Right atrium auricular region (tissue), 2 donors: ENCODE data around the gene LCOR. TPM values are rescaled to one million over a fixed set of nuclear protein-coding genes. Genes with fewer than 3 reads are reported as not detected.

Source experiments
- DNase-seq: peaks from one replicate; pipeline ENCODE4 v3.0.0-alpha.2; 2019; ENCODE audit warnings: low spot score
- H3K27ac ChIP-seq, 2 donors: fragments of 200-600 bp; sonication (generic); 1 replicate in 1 of 2; 2 replicates in 1 of 2; pipeline ENCODE4 v1.5.1; 2016 to 2019
- H3K27me3 ChIP-seq, 2 donors: fragments of 200-600 bp; sonication (generic); one replicate each; pipeline versions ENCODE4 v1.5.1 to v1.6.0; 2017 to 2019
- H3K36me3 ChIP-seq: fragments of 200-600 bp; sonication (generic); one replicate; pipeline ENCODE4 v1.5.1; 2016
- H3K4me1 ChIP-seq, 2 donors: fragments of 200-600 bp; sonication (generic); one replicate each; pipeline versions ENCODE4 v1.5.1 to v1.6.0; 2017 to 2019
- H3K4me3 ChIP-seq, 2 donors: fragments of 200-600 bp; sonication (generic); 1 replicate in 1 of 2; 2 replicates in 1 of 2; pipeline ENCODE4 v1.5.1; 2017 to 2019; ENCODE audit warnings: mild to moderate bottlenecking in 1 of 2, moderate library complexity in 1 of 2
- H3K9me3 ChIP-seq, 2 donors: fragments of 200-600 bp; sonication (generic); one replicate each; pipeline ENCODE4 v1.5.1; 2019
- CTCF ChIP-seq, 2 donors: fragments of 200-600 bp; sonication (generic); IDR thresholded peaks; one replicate each; pipeline ENCODE4 v1.5.1; 2019; ENCODE audit warnings: antibody characterized with exemption in 2 of 2
- total RNA-seq, 2 donors: library from RNA; depleted of rRNA; stranded (reverse); fragments of >200 nt; gene quantifications; one replicate each; pipeline ENCODE4 v1.1.0, GENCODE V29; 2016

The LCOR gene
- total RNA-seq, 2 donors from 2014 or later: 10.2 to 12.2 TPM

DNA sequence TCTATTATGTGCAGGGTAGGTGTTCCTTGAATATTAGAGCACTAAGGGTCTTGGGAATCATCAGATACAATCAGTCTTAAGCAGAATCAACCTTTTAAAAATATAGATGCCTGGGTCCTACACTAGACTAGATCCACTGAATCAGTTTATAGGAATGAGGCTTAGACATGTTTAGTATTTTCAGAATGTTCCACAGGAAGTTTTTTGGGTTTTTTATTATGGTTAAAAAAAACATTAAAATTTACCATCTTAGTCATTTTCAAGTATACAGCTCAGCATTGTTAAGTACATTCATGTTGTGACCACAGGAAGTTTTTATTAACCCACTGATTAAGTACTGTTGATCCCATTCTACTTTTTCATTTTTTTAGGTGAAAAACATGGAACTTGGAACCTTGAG, 135.7 kb downstream of the LCOR start:
- Histone ChIP-seq H3K4me1 (no peaks in the 10 kb centered on the region), H3K36me3 (no peaks in the 10 kb centered on the region), H3K9me3 (no peaks in the 10 kb centered on the region), H3K27me3 (no peaks in the 10 kb centered on the region), H3K4me3 (no peak overlapping the region), H3K27ac (no peak overlapping the region)
- DNase-seq: no peak
- TF ChIP-seq CTCF (IDR thresholded peaks at IDR 0.05): no peak

DNA sequence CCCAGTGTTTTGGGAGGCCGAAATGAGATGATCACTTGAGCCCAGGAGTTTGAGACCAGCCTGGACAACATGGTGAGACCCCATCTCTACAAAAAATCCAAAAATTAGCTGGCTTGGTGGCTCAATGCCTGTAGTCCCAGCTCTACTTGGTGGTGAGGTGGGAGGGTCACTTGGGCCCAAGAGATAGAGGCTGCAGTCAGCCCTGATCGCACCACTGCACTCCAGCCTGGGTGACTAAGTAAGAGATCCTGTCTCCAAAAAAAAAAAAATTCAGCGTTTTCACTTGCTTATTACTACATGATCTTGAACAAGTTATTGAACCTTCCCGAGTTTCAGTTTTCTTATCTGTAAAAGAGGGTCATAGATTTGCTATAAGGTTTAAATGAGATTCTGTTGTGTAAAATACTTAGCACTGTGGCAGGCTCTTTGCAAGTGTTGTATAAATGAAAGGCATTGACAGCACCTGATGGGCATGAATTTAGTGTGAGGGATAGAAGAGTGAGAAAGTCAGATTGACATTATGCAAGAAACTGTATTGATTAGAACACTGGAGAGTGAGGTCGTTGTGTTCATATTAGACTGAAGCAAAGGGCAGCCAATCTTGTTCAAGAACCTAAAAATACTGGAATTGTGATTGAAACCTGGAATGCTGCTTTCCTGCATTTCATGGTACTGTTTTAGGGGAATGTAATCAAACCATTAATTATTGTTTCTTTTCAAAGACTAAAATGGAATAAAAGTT, 136.8 kb downstream of the LCOR start:
- no peaks in the 10 kb centered on the region for H3K27me3 ChIP-seq
- H3K27ac ChIP-seq: no peak overlapping the region
- no peaks in the 10 kb centered on the region for H3K4me1 ChIP-seq
- no peak overlapping the region for H3K4me3 ChIP-seq
- DNase-seq: no peak
- TF ChIP-seq CTCF (IDR thresholded peaks at IDR 0.05): no peak
- H3K9me3 ChIP-seq: no peaks in the 10 kb centered on the region
- no peaks in the 10 kb centered on the region for H3K36me3 ChIP-seq

DNA sequence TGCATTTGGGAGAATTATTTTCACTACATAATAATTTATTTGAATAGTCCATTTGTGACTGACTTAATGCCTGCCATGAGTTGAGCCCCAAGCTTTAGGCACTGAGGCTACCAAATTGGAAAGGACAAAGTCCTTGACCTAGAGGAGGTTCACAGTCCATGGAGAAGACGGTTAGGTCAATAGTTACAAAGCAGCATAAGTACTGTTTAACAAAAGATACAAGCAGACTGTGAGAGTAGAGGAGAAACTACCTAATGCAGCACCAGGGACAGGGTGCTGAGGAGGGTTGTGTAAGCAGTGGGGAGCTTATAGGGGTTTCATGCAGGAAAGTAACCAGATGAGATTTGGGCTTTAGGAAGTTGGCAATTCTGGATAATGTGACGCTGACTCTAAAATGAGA, 139.2 kb downstream of the LCOR start:
- no peaks in the 10 kb centered on the region for H3K4me1 ChIP-seq

DNA sequence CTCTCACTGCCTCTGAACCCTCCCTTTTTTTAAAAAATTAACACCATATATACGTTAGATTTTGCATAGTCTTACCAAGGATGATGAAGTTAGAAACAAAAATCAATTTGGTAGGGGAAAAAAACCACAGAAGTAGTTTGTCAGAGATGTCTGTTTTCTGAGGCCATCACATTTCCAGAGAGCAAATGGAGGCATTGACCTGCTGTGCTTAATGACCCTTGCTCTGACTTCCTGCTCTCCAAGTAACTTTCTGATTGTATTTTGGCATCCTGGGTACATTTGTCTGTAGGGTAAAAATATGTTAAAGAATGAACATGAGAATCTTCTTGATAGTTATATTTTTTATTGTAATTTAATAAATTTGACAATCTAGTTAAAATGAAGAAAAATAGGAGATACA, 140.2 kb downstream of the LCOR start:
- H3K27me3 ChIP-seq: no peaks in the 10 kb centered on the region
- no peak overlapping the region for H3K27ac ChIP-seq
- DNase-seq: no peak
- no peak for TF ChIP-seq CTCF (IDR thresholded peaks at IDR 0.05)
- no peaks in the 10 kb centered on the region for H3K9me3 ChIP-seq
- H3K36me3 ChIP-seq: no peaks in the 10 kb centered on the region
- no peak overlapping the region for H3K4me3 ChIP-seq
- H3K4me1 ChIP-seq: no peaks in the 10 kb centered on the region

More for the DNA sequence above, 139.2 kb downstream of the LCOR start:
- no peak for DNase-seq
- H3K36me3 ChIP-seq: no peaks in the 10 kb centered on the region
- H3K4me3 ChIP-seq: no peak overlapping the region
- no peak overlapping the region for H3K27ac ChIP-seq
- H3K27me3 ChIP-seq: no peaks in the 10 kb centered on the region
- no peak for TF ChIP-seq CTCF (IDR thresholded peaks at IDR 0.05)
- no peaks in the 10 kb centered on the region for H3K9me3 ChIP-seq

DNA sequence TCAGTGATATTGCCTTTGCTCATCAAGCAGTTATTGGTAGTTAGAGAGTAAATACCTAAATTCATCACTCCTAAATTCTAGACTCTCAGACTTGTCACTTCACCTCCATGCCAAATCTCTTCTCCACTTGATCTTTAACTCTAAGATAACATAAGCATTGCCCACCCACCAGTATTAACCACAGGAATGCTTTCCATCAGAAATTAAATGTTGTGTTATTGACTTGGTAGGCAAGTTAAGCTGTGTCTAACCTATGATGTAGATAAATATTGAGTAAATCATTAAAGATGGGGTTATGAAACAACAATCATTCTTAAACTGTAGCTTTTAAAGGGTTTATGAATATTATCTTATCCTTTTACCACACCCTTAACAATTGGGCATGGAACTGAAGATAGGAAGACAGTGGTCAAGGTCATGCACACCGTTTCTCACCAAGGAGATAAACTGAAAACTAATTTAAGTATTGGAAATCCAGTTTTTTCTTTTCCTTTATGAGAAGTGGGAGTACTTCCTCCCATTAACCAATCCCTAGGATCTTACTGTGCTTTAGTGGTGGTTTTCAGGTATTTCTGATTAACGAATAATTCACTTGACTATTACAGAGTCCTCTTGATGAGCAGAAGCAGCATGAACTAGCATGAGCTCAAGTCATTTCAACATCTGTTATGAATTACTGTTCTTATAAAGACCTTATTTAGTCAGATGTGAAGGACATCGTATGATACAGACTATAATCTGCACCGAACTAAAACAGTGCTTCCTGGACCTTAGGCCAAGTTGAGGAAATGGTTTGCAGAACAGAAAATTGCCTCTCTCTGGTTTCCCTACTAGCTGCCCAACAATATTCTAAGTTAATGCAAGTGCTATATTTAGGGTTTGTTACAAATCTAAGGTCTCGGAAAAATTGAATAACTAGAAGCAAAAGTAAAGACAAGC, 142.0 kb downstream of the LCOR start:
- no peaks in the 10 kb centered on the region for H3K9me3 ChIP-seq
- H3K27ac ChIP-seq: no peak overlapping the region
- DNase-seq: no peak
- no peak overlapping the region for H3K4me3 ChIP-seq
- H3K4me1 ChIP-seq: no peaks in the 10 kb centered on the region
- H3K27me3 ChIP-seq: no peaks in the 10 kb centered on the region
- no peaks in the 10 kb centered on the region for H3K36me3 ChIP-seq
- TF ChIP-seq CTCF (IDR thresholded peaks at IDR 0.05): no peak
